COR-L47 (cell line): ENCODE data around the gene REPS2.

Experiments used
- DNase-seq: peaks from one replicate; lab custom pipeline; 2025; lab: John Stamatoyannopoulos, UW

Gene REPS2

DNA sequence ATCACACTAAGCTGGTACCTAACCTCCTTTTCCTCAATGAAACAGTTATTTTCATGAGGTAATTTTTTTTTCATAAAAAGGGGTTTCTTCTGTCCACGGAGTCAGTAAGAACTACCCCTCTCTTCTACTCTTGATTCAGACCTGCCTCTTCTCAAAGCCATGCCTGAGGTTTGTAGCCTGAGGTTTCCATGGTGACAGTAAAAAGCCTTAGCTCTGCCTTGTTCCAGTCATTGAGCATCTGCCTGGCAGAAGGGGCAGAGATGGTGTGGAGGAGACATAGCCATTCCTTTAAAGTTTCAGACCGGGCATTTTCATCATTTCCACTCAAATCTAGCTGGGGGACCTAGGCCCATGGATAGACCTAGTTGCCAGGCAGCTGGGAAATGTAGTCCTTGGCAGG is 135.5 kb downstream of the REPS2 start:
- no peak for DNase-seq

GRCh38 chrX:17082831-17083230 is 136.4 kb downstream of the REPS2 start:
- DNase-seq = peak; percentile 14

DNA sequence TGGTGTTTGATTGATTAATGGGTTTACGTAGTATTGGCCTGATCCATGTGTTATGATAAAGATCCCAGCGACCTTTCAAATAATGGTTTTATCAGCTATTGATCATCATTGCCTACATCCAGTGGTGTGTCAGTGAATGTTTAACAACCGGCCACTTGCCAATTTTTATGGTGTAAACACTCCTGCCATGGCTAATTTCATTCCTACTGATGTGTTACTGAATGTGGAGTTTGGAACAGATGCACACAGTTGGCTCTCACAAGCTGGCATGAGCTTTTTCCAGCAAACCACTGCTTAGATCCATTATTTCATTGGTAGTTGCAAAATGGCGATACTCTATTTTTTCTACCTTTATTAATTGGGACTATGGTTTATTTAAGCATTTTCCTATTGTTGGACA is 139.9 kb downstream of the REPS2 start:
- DNase-seq = no peak

DNA sequence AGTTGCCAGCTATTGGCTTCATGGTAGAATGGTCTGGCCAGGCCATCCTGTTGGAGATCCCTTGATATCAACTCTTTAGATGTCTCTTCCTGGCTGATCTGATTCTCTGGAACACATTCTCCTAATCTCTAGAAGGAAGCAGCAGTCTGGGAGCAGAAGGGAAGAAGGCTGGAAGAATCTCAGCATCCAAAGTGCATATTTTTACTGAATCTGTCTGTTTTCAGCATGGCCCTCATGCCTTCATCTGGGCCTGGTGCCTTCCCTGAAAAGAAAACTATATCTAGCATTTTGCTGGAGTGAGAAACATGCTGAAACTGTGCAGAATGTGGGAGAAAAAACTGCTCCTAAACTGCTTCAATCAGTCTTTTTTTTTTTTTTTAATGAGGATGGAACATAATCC is 148.7 kb downstream of the REPS2 start:
- no peak for DNase-seq

DNA sequence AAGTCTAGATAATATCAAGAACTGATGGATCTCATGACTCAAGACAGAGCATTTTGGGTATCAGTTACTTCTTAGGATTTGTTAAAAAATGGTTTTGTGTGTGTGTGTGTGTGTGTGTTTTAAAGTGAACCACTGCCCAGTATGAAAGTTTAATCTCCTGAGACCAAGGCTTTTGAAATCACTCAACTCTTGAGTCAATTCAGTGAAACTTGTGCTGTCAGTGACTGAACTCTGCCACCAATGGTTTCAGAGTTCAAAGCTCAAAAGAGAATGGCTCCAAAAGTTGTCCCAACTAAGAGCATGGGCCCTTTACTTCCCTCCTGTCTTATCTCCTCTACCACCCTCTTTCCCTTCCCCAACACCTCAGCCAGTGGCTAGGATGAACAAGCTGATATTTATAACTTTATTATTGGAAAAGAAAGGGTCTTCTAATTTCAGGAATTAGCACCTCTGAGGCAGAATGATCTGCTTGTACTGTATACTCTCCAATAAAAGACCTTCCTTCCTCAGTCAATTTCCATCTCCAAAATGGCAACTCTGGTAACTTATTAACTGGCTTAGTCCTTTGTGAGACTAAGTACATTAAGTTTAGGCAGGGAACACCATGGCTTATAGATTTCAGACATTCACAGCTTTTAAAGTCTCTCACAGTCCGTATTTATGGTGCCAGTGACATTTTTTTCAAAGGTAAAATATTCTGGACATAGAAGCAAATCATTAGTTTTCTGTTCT is 152.2 kb downstream of the REPS2 start:
- DNase-seq = no peak

- no peak for DNase-seq
Measured at GRCh38 chrX:17104433-17104832, 158.0 kb downstream of the REPS2 start.

DNA sequence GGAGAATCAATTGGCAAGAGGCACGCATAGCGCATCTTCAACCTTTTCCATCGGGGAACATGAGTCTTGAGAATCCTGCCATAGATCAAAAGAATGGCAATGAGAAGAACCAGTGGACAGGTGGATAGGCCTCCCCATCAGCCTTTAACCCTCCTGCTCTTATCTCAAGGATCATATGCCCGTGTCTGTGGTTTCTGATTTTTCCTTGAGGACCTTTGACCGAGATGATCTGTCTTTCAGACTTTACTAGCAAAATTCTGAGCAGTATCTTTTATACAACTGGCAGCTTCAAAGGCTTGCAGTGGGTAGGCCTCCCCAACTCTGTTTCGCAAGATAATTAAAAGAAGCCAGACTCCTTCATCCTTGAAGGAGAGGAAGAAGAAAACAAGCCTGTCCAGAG is 174.4 kb downstream of the REPS2 start:
- DNase-seq = no peak

DNA sequence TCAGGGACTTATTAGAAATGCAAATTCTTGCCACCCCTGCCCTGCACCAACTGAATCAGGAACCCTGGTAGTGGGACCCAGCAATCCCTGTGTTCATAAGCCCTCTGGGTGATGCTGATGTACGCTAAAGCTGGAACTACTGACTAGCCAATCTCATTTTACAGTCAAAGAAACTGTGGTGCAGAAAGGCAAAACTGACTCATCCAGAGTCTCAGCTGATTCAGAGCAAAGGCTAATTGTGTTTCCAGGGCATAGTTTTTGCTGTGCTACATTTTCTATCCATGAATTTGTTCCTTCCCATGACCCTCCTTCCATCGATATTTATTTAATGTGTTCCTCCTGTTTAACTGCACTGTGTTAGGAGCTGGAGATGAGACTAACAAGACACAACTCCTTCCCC is 207.5 kb downstream of the REPS2 start:
- DNase-seq = no peak

DNA sequence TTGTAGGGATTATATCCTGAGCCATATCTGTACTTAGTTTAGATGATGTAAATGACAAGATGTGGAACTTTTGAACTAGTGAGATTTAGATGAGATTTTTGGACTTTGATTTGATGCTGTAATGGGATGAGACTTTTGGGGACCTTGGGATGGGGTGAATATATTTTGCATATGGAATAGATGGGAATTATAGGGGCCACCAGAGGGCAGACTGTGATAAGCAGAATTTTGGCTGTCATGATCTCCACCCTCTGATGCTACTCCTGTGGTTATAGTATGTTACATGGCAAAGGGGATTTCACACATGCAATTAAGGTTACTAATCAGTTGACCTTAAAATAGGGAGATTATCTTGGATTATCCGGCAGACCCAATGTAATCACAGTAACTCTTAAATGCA is 214.5 kb downstream of the REPS2 start:
- no peak for DNase-seq

DNA sequence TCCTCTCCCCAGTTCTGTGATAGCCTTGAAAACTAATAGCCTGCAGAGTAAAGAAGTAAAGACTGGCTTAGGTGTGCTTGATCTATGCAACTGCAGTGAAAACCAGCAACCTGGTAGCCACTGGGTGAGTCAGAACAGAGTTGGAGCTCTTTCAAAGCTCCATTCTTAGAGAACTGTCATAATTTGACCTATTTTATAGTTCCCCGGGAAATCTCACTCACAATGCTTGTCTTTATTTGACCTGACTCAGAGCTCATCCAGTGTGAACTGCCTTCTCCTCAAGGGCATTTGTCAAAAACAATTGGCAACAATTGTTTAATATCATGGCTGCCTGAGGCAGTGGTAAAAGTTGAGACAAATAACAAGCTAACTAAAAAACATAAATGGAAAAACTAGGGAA is 215.5 kb downstream of the REPS2 start:
- no peak for DNase-seq

DNA sequence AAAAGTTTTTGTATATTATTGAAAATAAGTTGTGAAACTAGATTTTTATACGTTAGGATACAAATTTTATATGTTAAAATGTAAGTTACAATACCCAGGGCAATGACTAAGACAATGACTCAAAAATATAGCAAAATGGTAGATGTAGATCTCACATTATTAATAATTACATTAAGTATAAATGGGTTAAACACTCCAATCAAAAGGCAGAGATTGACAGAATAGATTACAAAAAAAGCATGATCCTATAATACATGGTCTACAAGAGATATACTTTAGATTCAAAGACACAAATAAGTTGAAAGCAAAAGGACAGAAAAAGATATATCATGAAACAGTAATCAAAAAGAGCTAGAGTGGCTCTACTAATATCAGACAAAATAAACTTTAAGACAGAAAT is 217.6 kb downstream of the REPS2 start:
- no peak for DNase-seq

- no peak for DNase-seq
Measured at GRCh38 chrX:17164941-17165340, 218.5 kb downstream of the REPS2 start.

GRCh38 chrX:17167915-17168314 is 221.5 kb downstream of the REPS2 start:
- DNase-seq = no peak

- no peak for DNase-seq
Measured at GRCh38 chrX:17170973-17171372, 224.5 kb downstream of the REPS2 start.

- DNase-seq = no peak
Measured at GRCh38 chrX:17174671-17175070, 228.2 kb downstream of the REPS2 start.

- no peak for DNase-seq
Measured at GRCh38 chrX:17182317-17182716, 235.9 kb downstream of the REPS2 start.

DNA sequence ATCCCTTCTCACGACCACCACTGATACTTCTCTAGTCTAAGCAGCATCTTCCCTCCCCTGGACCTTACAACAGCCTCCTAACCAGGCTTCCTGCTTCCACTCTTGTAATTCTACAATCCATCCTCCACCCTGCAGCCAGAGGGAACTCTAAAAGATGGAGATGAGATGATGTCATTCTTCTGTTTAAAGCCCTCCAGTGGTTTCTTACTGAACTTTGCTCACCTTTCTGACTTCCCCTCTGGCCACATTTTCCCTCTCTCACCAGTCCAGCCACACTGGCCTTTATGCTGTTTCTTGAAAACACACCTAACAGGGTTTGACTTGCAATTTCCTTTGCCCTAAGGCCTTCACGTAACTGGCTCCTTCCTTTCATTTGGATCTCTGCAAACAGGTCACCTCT is 237.1 kb downstream of the REPS2 start:
- DNase-seq = no peak

DNA sequence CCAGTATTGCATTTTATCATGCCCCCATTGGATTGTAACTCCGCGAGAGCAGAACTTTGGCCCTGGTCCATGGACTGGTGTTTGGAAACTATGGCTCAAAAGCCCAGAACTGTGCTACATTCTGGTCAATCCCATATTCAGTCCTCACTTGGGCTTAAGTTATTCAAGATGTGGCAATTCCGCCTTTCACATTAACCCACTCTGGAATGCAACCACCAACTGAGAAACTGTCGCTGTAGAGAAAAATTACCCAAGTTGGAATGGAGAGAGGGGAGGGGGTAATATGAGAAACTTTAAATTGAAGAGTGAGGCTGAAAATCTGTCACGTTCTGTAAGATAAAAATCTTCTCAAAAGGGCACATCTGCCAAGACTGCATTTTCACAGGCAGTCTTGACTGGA is 239.0 kb downstream of the REPS2 start:
- no peak for DNase-seq

DNA sequence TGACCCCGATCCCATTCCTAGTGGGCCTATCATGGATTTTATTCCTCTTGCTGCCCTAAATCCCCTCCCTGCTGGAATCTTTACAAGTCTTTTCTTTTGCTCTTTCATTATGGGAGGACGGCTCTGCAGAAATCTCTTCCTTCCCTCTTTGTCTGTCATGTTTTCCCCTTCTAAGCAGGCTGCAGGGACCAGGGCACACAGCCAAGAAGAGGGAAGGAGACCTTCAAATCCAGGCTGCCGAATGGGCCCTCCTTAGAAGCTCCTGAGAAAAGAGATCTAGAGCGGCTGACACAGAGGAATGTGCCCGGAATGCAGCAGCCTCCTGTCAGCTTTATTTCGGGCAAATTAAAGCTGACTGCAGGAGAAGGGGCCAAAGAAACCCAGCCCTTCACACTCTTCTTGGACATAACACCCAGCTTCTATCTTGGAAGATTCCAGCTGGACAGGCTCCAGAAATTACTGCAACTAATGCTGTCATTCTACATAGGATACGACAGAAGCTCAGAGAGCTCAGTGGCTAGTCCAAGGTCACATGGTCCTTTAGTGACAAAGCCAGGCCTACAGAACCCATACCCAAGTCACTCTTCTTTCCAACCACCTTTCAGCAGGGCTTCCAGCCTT is 240.8 kb downstream of the REPS2 start:
- no peak for DNase-seq

DNA sequence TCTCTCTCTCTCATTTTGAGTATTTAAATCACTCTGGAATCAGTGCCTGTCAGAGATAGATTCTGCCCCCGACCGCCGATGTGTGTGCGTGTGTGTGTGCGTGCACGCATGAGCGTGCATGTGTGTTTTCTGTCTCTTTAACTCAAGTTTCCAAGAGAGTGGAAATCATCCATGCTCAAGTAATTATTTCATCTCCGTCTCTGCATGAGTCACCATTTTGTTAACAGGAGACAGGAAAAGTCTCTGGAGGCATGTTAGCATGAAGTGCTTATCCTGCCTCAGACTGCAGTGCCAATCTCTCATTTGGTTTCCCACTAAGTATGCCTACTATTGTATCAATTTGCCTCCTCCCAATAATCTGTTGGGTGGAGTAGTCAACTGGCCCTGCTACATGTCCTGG is 245.6 kb downstream of the REPS2 start:
- no peak for DNase-seq
